Ovary (tissue), 3 donors: ENCODE measurements around the gene CTPS1.

Source experiments
- CTCF ChIP-seq, 3 donors: fragments of 450-650 bp in 2 of 3; fragments of 200-600 bp in 1 of 3; IDR thresholded peaks; one replicate each; pipeline versions ENCODE4 v1.5.1 to v1.8.0; 2016 to 2022; ENCODE audit warnings: antibody characterized with exemption in 3 of 3, mild to moderate bottlenecking in 1 of 3
- POLR2A ChIP-seq: fragments of 450-650 bp; IDR thresholded peaks from one replicate; pipeline ENCODE4 v1.6.1; 2017; ENCODE audit warnings: antibody characterized with exemption, mild to moderate bottlenecking, moderate library complexity
- donor health status: DM: no; HTN: no; CAD: no.

- TF ChIP-seq CTCF (IDR thresholded peaks at IDR 0.05): no peak
- TF ChIP-seq POLR2A: no peak
These were observed 47.5 kb upstream of the CTPS1 start for GRCh38 chr1:40932006-40932405.
